Measurements from ENCODE around the gene IL1RAP. TPM values are rescaled to one million over a fixed set of nuclear protein-coding genes. Genes with fewer than 3 reads are reported as not detected.

The IL1RAP gene
- total and polyA plus RNA-seq, 2 experiments from 2014 or later: 17.5 to 32.3 TPM

DNA sequence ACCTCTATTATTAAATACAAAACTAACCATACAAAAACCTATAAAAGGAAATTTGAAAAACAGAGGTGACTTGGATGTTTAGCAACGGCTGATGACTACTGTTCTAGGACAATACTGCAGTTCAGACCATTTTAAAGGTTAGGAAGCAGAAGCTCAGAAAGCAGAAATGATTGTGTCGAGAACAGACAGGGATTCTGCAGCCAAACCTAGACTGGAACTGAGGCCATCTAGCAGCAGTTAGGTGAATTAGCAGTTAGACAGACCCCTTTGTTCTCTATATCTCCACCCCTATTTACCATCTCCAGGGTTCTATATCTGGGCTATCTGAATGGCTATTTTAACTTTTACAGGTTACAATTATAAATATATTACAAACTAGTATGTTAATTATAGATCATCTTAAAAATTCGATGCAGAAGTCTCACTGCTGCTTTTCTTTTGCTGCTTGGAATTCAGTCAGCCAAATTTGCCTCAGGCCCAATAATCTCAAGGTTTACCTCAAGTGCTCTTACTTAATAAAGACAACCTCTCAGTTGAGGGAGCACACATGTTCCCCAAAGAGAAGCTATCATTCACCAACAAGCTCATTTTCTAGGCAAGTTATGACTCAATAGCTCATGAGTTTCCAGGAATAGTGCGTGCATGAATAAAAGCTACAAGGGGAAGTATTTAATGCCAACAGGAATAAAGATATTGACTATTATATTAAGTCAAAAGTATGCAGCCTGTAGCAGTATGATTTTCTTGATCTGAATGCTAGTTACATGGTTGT lies 9.3 kb upstream of the IL1RAP start:
- in situ Hi-C loops (cut with MboI): no loop called here
- no peak overlapping the region for H3K27ac ChIP-seq
- no peaks in the 10 kb centered on the region for H3K36me3 ChIP-seq (ENCODE audit: low read depth)
- no peaks in the 10 kb centered on the region for H3K9me2 ChIP-seq (ENCODE audit: insufficient read depth)
- DNase-seq: peak; percentile 14
- no peaks in the 10 kb centered on the region for H3K9me3 ChIP-seq (ENCODE audit: low read depth)
- 61% methylated on average over 4 of the region's 4 CpGs for WGBS, 2 experiments (ENCODE audit: low coverage in 1 of 2, low lambda C conversion rate in 2 of 2, missing lambda C conversion rate in 2 of 2)
- H3K4me2 ChIP-seq (ENCODE audit: unreplicated experiment): no peak overlapping the region
- H3K4me3 ChIP-seq: no peak overlapping the region
- H3K27me3 ChIP-seq (replicated peaks; ENCODE audit: insufficient read depth): no peaks in the 10 kb centered on the region
- H3F3A ChIP-seq (ENCODE audit: insufficient read depth): no peaks in the 10 kb centered on the region
- H2AFZ ChIP-seq: no peak overlapping the region
- no peak overlapping the region for H3K9ac ChIP-seq
- H4K20me1 ChIP-seq (ENCODE audit: insufficient read depth): no peaks in the 10 kb centered on the region
- TF ChIP-seq EZH2 (IDR thresholded peaks at IDR 0.05; ENCODE audit: insufficient read depth, poor library complexity, severe bottlenecking) (no peak), EZH2phosphoT487 (IDR thresholded peaks at IDR 0.05; ENCODE audit: insufficient read depth, low read depth) (no peak)
- H3K4me1 ChIP-seq (ENCODE audit: insufficient read depth): no peaks in the 10 kb centered on the region
- no peaks in the 10 kb centered on the region for H3K79me2 ChIP-seq (ENCODE audit: insufficient read depth)

GRCh38 chr3:190505381-190506003 lies 8.4 kb upstream of the IL1RAP start:
- no peak overlapping the region for H3K4me2 ChIP-seq (ENCODE audit: unreplicated experiment)
- H3K9me2 ChIP-seq (ENCODE audit: insufficient read depth): no peaks in the 10 kb centered on the region
- no peaks in the 10 kb centered on the region for H3F3A ChIP-seq (ENCODE audit: insufficient read depth)
- no peaks in the 10 kb centered on the region for H3K27me3 ChIP-seq (replicated peaks; ENCODE audit: insufficient read depth)
- no peak overlapping the region for H3K9ac ChIP-seq
- no peaks in the 10 kb centered on the region for H3K36me3 ChIP-seq (ENCODE audit: low read depth)
- no peaks in the 10 kb centered on the region for H4K20me1 ChIP-seq (ENCODE audit: insufficient read depth)
- H2AFZ ChIP-seq: no peak overlapping the region
- no peak overlapping the region for H3K27ac ChIP-seq
- no peaks in the 10 kb centered on the region for H3K79me2 ChIP-seq (ENCODE audit: insufficient read depth)
- H3K4me3 ChIP-seq: no peak overlapping the region
- TF ChIP-seq EZH2 (IDR thresholded peaks at IDR 0.05; ENCODE audit: insufficient read depth, poor library complexity, severe bottlenecking): no peak
- TF ChIP-seq EZH2phosphoT487 (IDR thresholded peaks at IDR 0.05; ENCODE audit: insufficient read depth, low read depth): no peak
- in situ Hi-C loops (cut with MboI): no loop called here
- no peaks in the 10 kb centered on the region for H3K9me3 ChIP-seq (ENCODE audit: low read depth)
- no peaks in the 10 kb centered on the region for H3K4me1 ChIP-seq (ENCODE audit: insufficient read depth)
- 64% methylated on average over 3 of the region's 3 CpGs for WGBS, 2 experiments (ENCODE audit: low coverage in 1 of 2, low lambda C conversion rate in 2 of 2, missing lambda C conversion rate in 2 of 2)
- DNase-seq: no peak

GRCh38 chr3:190506271-190506670 lies 7.6 kb upstream of the IL1RAP start:
- no peaks in the 10 kb centered on the region for H3F3A ChIP-seq (ENCODE audit: insufficient read depth)
- WGBS, 2 experiments (ENCODE audit: low coverage in 1 of 2, low lambda C conversion rate in 2 of 2, missing lambda C conversion rate in 2 of 2): 85 to 90% methylated on average over 4 of the region's 4 CpGs
- TF ChIP-seq EZH2phosphoT487 (IDR thresholded peaks at IDR 0.05; ENCODE audit: insufficient read depth, low read depth) (no peak), EZH2 (IDR thresholded peaks at IDR 0.05; ENCODE audit: insufficient read depth, poor library complexity, severe bottlenecking) (no peak)
- no peaks in the 10 kb centered on the region for H3K27me3 ChIP-seq (replicated peaks; ENCODE audit: insufficient read depth)
- no peak overlapping the region for H2AFZ ChIP-seq
- DNase-seq: no peak
- no peak overlapping the region for H3K4me3 ChIP-seq
- no peak overlapping the region for H3K4me2 ChIP-seq (ENCODE audit: unreplicated experiment)
- no peak overlapping the region for H3K27ac ChIP-seq
- H3K9me3 ChIP-seq (ENCODE audit: low read depth): no peaks in the 10 kb centered on the region
- no peak overlapping the region for H3K9ac ChIP-seq
- H3K36me3 ChIP-seq (ENCODE audit: low read depth): no peaks in the 10 kb centered on the region
- H3K79me2 ChIP-seq (ENCODE audit: insufficient read depth): no peaks in the 10 kb centered on the region
- no peaks in the 10 kb centered on the region for H3K9me2 ChIP-seq (ENCODE audit: insufficient read depth)
- H3K4me1 ChIP-seq (ENCODE audit: insufficient read depth): no peaks in the 10 kb centered on the region
- in situ Hi-C loops (cut with MboI): no loop called here
- no peaks in the 10 kb centered on the region for H4K20me1 ChIP-seq (ENCODE audit: insufficient read depth)

DNA sequence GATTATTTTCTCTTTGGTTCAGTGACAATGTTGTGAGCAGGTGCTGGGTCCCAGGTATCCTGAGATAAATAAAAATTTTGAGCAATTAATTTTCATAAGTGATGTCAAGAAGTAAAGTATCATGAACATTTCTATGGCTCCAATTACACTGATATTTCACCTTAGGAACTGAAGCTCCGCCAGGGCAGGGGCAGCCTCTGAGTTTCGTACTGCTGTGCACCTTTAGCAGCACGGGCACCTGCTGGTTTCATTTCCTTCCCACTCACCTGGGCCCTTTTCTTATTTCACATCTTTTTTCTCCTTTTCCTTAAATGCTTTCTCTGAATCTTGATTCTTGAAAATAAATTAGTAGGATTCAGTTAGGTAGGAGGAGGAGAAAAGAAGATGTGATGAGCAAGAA lies 1.2 kb upstream of the IL1RAP start:
- H3K79me2 ChIP-seq (ENCODE audit: insufficient read depth): peaks cover 31% of the 10 kb centered on the region
- no peak overlapping the region for H3K4me3 ChIP-seq
- in situ Hi-C loops (cut with MboI): no loop called here
- H2AFZ ChIP-seq: peak overlapping the region; percentile 83
- no peaks in the 10 kb centered on the region for H3K9me2 ChIP-seq (ENCODE audit: insufficient read depth)
- no peak overlapping the region; the same call in 1 of the 2 replicates for H3K27ac ChIP-seq
- no peaks in the 10 kb centered on the region for H3K27me3 ChIP-seq (replicated peaks; ENCODE audit: insufficient read depth)
- no peaks in the 10 kb centered on the region for H4K20me1 ChIP-seq (ENCODE audit: insufficient read depth)
- peaks cover 24% of the 10 kb centered on the region for H3K4me1 ChIP-seq (ENCODE audit: insufficient read depth)
- no peaks in the 10 kb centered on the region for H3K9me3 ChIP-seq (ENCODE audit: low read depth)
- H3K9ac ChIP-seq: no peak overlapping the region
- 97 to 100% methylated on average over 3 of the region's 3 CpGs for WGBS, 2 experiments (ENCODE audit: low coverage in 1 of 2, low lambda C conversion rate in 2 of 2, missing lambda C conversion rate in 2 of 2)
- H3F3A ChIP-seq (ENCODE audit: insufficient read depth): peaks cover 24% of the 10 kb centered on the region
- H3K4me2 ChIP-seq (ENCODE audit: unreplicated experiment): no peak overlapping the region
- TF ChIP-seq EZH2phosphoT487 (IDR thresholded peaks at IDR 0.05; ENCODE audit: insufficient read depth, low read depth): no peak
- no peak for TF ChIP-seq EZH2 (IDR thresholded peaks at IDR 0.05; ENCODE audit: insufficient read depth, poor library complexity, severe bottlenecking)
- H3K36me3 ChIP-seq (ENCODE audit: low read depth): no peaks in the 10 kb centered on the region
- DNase-seq: no peak

Measured in GM23248 (cell line).